IMR-90 (cell line): ENCODE data around the gene CDC42BPG. TPM values are rescaled to one million over a fixed set of nuclear protein-coding genes. Genes with fewer than 3 reads are reported as not detected.
A peak's percentile ranks its signal among the peaks of the same experiment; 100 is the strongest.

Source experiments
- ATAC-seq: fragments of 200-7000 bp; cut with Tn5 transposase; 2 replicates; pipeline ENCODE4 v1.9.1; 2020; ENCODE audit warnings: low read depth, mild to moderate bottlenecking, moderate library complexity
- BruUV-seq: library from RNA; stranded (reverse); fragments of 400-500 nt; replicated peaks from 2 replicates; lab custom pipeline; 2021; lab: Mats Ljungman, UMichigan
- CTCF ChIA-PET: fragments of 300-600 bp; formaldehyde crosslinking; extraction: SDS; loops from one replicate; lab custom pipeline; 2021; ENCODE audit warnings: antibody characterized with exemption; lab: Yijun Ruan, JAX
- POLR2A ChIA-PET: fragments of 300-600 bp; sonication (Branson Sonifier 250); formaldehyde crosslinking; loops from one replicate; lab custom pipeline; 2022; ENCODE audit warnings: antibody characterized with exemption; ENCODE audit not compliant: unreplicated experiment; lab: Charles Lee
- DNase-seq: peaks from one replicate; pipeline ENCODE4 v3.0.0; 2013
- H2AFZ ChIP-seq: replicated peaks from 2 replicates; pipeline ENCODE3; 2013; ENCODE audit warnings: low read length, mild to moderate bottlenecking; ENCODE audit not compliant: poor library complexity
- H2AK5ac ChIP-seq: 2 replicates; pipeline ENCODE4 v1.6.1; 2013; ENCODE audit warnings: low read depth, low read length, inconsistent platforms
- H2AK9ac ChIP-seq: replicated peaks from 2 replicates; pipeline ENCODE3; 2013; ENCODE audit warnings: mild to moderate bottlenecking, low read depth, low read length, moderate library complexity; ENCODE audit not compliant: poor library complexity
- H2BK120ac ChIP-seq: 2 replicates; pipeline ENCODE4 v1.6.1; 2013; ENCODE audit warnings: low read depth, low read length, inconsistent platforms
- H2BK15ac ChIP-seq: 3 replicates; pipeline ENCODE4 v1.6.1; 2013; ENCODE audit warnings: low read depth, low read length, inconsistent platforms
- H2BK20ac ChIP-seq: 2 replicates; pipeline ENCODE4 v1.6.1; 2013; ENCODE audit warnings: low read depth, mild to moderate bottlenecking, inconsistent platforms, low read length, moderate library complexity
- H2BK5ac ChIP-seq: 2 replicates; pipeline ENCODE4 v1.6.1; 2013; ENCODE audit warnings: mild to moderate bottlenecking, low read depth, low read length, inconsistent platforms; ENCODE audit not compliant: poor library complexity, severe bottlenecking
- H3K14ac ChIP-seq: replicated peaks from 2 replicates; pipeline ENCODE4 v1.6.1; 2013; ENCODE audit warnings: low read depth, low read length, inconsistent platforms
- H3K18ac ChIP-seq: 2 replicates; pipeline ENCODE4 v1.6.1; 2013; ENCODE audit warnings: low read depth, low read length, control low read depth
- H3K23ac ChIP-seq: 2 replicates; pipeline ENCODE4 v1.6.1; 2013; ENCODE audit warnings: low read depth, low read length, inconsistent platforms
- H3K27ac ChIP-seq: 2 replicates; pipeline ENCODE4 v1.5.1; 2013; ENCODE audit warnings: mild to moderate bottlenecking, control low read depth, low read length; ENCODE audit not compliant: insufficient read depth
- H3K27me3 ChIP-seq: 2 replicates; pipeline ENCODE4 v1.6.1; 2013; ENCODE audit warnings: low read length; ENCODE audit not compliant: control insufficient read depth, insufficient read depth
- H3K36me3 ChIP-seq: 2 replicates; pipeline ENCODE4 v1.6.1; 2013; ENCODE audit warnings: low read length, mixed read lengths; ENCODE audit not compliant: control insufficient read depth, insufficient read depth
- H3K4ac ChIP-seq: 2 replicates; pipeline ENCODE4 v1.6.1; 2013; ENCODE audit warnings: low read depth, low read length, inconsistent platforms
- H3K4me1 ChIP-seq: 2 replicates; pipeline ENCODE4 v1.6.1; 2013; ENCODE audit warnings: low read length, mixed read lengths; ENCODE audit not compliant: control insufficient read depth, insufficient read depth
- H3K4me2 ChIP-seq: 2 replicates; pipeline ENCODE4 v1.6.1; 2013; ENCODE audit warnings: low read depth, mild to moderate bottlenecking, control low read depth, low read length, moderate library complexity
- H3K4me3 ChIP-seq: 2 replicates; pipeline ENCODE4 v1.5.1; 2013; ENCODE audit warnings: low read depth, mild to moderate bottlenecking, control low read depth, low read length, moderate library complexity; ENCODE audit not compliant: insufficient read depth
- H3K56ac ChIP-seq: 2 replicates; pipeline ENCODE4 v1.6.1; 2013; ENCODE audit warnings: low read length, inconsistent platforms; ENCODE audit not compliant: insufficient read depth; ENCODE audit errors: extremely low read depth
- H3K79me1 ChIP-seq, 2 experiments: 2 replicates each; pipeline ENCODE4 v1.6.1; 2013; ENCODE audit warnings: low read length in 2 of 2, inconsistent platforms in 1 of 2, low read depth in 1 of 2
- H3K9ac ChIP-seq: 2 replicates; pipeline ENCODE4 v1.6.1; 2013; ENCODE audit warnings: low read depth, low read length, control low read depth
- H3K9me1 ChIP-seq: 2 replicates; pipeline ENCODE4 v1.6.1; 2013; ENCODE audit warnings: low read length, inconsistent platforms; ENCODE audit not compliant: insufficient read depth
- H3K9me3 ChIP-seq: 2 replicates; pipeline ENCODE4 v1.6.1; 2013; ENCODE audit warnings: low read length; ENCODE audit not compliant: control insufficient read depth, insufficient read depth
- H4K20me1 ChIP-seq: 2 replicates; pipeline ENCODE4 v1.6.1; 2013; ENCODE audit warnings: low read length, inconsistent platforms; ENCODE audit not compliant: insufficient read depth
- H4K5ac ChIP-seq: 2 replicates; pipeline ENCODE4 v1.6.1; 2013; ENCODE audit warnings: mild to moderate bottlenecking, low read depth, low read length, control low read depth
- H4K8ac ChIP-seq, 2 experiments: 2 replicates each; pipeline ENCODE4 v1.6.1; 2013; ENCODE audit warnings: low read depth in 2 of 2, low read length in 2 of 2, control low read depth in 1 of 2, inconsistent platforms in 1 of 2
- H4K91ac ChIP-seq: 2 replicates; pipeline ENCODE4 v1.6.1; 2013; ENCODE audit warnings: low read depth, low read length, inconsistent platforms; ENCODE audit not compliant: insufficient read depth
- BHLHE40 ChIP-seq: fragments of 150-350 bp; IDR thresholded peaks from 2 replicates; pipeline ENCODE4 v1.6.1; 2016; ENCODE audit warnings: mild to moderate bottlenecking, low read depth, low read length
- CEBPB ChIP-seq: IDR thresholded peaks from 2 replicates; pipeline ENCODE4 v1.6.1; 2012; ENCODE audit warnings: low read depth, low read length, improper control_type of control experiment
- ELK1 ChIP-seq: fragments of 150-350 bp; IDR thresholded peaks from 2 replicates; pipeline ENCODE4 v1.6.1; 2016; ENCODE audit warnings: low read depth, mild to moderate bottlenecking, low read length, moderate library complexity, borderline replicate concordance
- FOS ChIP-seq: fragments of 150-350 bp; IDR thresholded peaks from 2 replicates; pipeline ENCODE4 v1.6.1; 2016; ENCODE audit warnings: low read depth, low read length
- MAFK ChIP-seq: IDR thresholded peaks from 2 replicates; pipeline ENCODE4 v1.6.1; 2012; ENCODE audit warnings: low read depth, low read length, improper control_type of control experiment
- MXI1 ChIP-seq: IDR thresholded peaks from 2 replicates; pipeline ENCODE4 v1.6.1; 2012; ENCODE audit warnings: low read depth, mild to moderate bottlenecking, low read length, moderate library complexity, borderline replicate concordance
- NFE2L2 ChIP-seq: fragments of 150-350 bp; IDR thresholded peaks from 2 replicates; pipeline ENCODE4 v1.6.1; 2016; ENCODE audit warnings: low read depth, mild to moderate bottlenecking, low read length
- POLR2A ChIP-seq: IDR thresholded peaks from 2 replicates; pipeline ENCODE4 v1.6.1; 2012; ENCODE audit warnings: mild to moderate bottlenecking, low read depth, low read length
- RAD21 ChIP-seq: IDR thresholded peaks from 2 replicates; pipeline ENCODE4 v1.6.1; 2012; ENCODE audit warnings: low read length, improper control_type of control experiment
- RFX5 ChIP-seq: IDR thresholded peaks from 2 replicates; pipeline ENCODE4 v1.8.0; 2012; ENCODE audit warnings: low read depth, mild to moderate bottlenecking, low read length, moderate library complexity
- WGBS, 2 experiments: methylation state at CpG; one replicate each; pipeline versions ENCODE4 v1.1.5 to v1.1.7; 2013; ENCODE audit warnings: missing lambda C conversion rate in 2 of 2; ENCODE audit not compliant: insufficient read length in 1 of 2; ENCODE audit errors: extremely low coverage in 2 of 2; 5-methylcytosine and 5-hydroxymethylcytosine counted together
- dilution Hi-C: fragments of 300-500 bp; cut with HindIII; formaldehyde crosslinking; loops from one replicate; pipeline ENCODE4 v1.14.3; 2018; ENCODE audit warnings: low sequenced_read_pairs; ENCODE audit not compliant: unreplicated experiment
- in situ Hi-C: fragments of 300-500 bp; cut with MboI; formaldehyde crosslinking; loops from 3 replicates; pipeline ENCODE4 v1.14.3; 2019; ENCODE audit warnings: low sequenced_read_pairs, inconsistent platforms, mixed read lengths
- intact Hi-C: fragments of 100-400 bp; cut with micrococcal nuclease; formaldehyde crosslinking; loops from 2 replicates; pipeline ENCODE4 v1.10.0; 2022
- polyA plus RNA-seq, 3 experiments: library from polyadenylated mRNA; depleted of rRNA; stranded (reverse); fragments of >200 nt; gene quantifications; 2 replicates each; pipeline ENCODE4 v1.2.3, GENCODE V29; 2012; ENCODE audit warnings: low replicate concordance in 1 of 3
- total RNA-seq: library from RNA; depleted of rRNA; stranded (reverse); fragments of >200 nt; gene quantifications from 2 replicates; pipeline ENCODE4 v1.2.3, GENCODE V29; 2012
- TF ChIP-seq, protein P1 (sequence below): fragments of 150-350 bp; IDR thresholded peaks from 2 replicates; pipeline ENCODE4 v1.6.1; 2017; ENCODE audit warnings: mild to moderate bottlenecking, antibody characterized with exemption, low read length, low read depth
- TF ChIP-seq, protein P2 (sequence below): conservative IDR thresholded peaks from 2 replicates; pipeline ENCODE4 v1.5.1; 2012; ENCODE audit warnings: mild to moderate bottlenecking, low read depth, low read length, improper control_type of control experiment

CDC42BPG gene
- total and polyA plus RNA-seq, 2 of the 4 experiments (the other 2 are of a cell fraction) = under 0.01 to 0.12 TPM

- Histone ChIP-seq H3K27ac (peak overlapping the region; percentile 55; the same call in 1 of the 2 replicates), H3K14ac (peak overlapping the region; percentile 34), H4K20me1 (peaks cover 3% of the 10 kb centered on the region; the same call in 1 of the 2 replicates), H3K56ac (no peak overlapping the region), H3K4me2 (peak overlapping the region; percentile 50), H3K36me3 (no peaks in the 10 kb centered on the region), H2AFZ (no peak overlapping the region), H3K27me3 (no peaks in the 10 kb centered on the region), H3K18ac (peak overlapping the region; percentile 49; the same call in 1 of the 2 replicates), H3K9ac (no peak overlapping the region), H2BK20ac (peak overlapping the region; percentile 27; the same call in 1 of the 2 replicates), H2BK120ac (peak overlapping the region; percentile 5; the same call in 1 of the 2 replicates), H4K91ac (0 out of 2 replicates have a peak overlapping the region, but pooled peaks have one; percentile 4), H3K23ac (peak overlapping the region; percentile 61; the same call in 1 of the 2 replicates), H3K9me1 (peaks cover 12% of the 10 kb centered on the region), H3K79me1 (peaks cover 0 to 3% of the 10 kb centered on the region in 2 experiments; a peak in 1 of 4 replicates), H3K4me1 (peaks cover 10% of the 10 kb centered on the region), H2AK5ac (peak overlapping the region; percentile 41), H4K5ac (peak overlapping the region; percentile 48; the same call in 1 of the 2 replicates), H2BK5ac (peak overlapping the region; percentile 79), H2AK9ac (peak overlapping the region; percentile 6), H3K4ac (peak overlapping the region; percentile 42), H3K4me3 (no peak overlapping the region), H4K8ac (peak overlapping the region in 1 of 2 experiments; percentile 71; a peak in 2 of 4 replicates), H2BK15ac (peak overlapping the region; percentile 18; the same call in 2 of the 3 replicates), H3K9me3 (no peaks in the 10 kb centered on the region)
- ChIA-PET POLR2A (no interaction called here), CTCF (interaction anchor here (0.6 kb wide), 1 partner anchor 1263 kb away, joined by 4 read pairs; no protein-coding TSS in a partner anchor)
- DNase-seq (peak; percentile 94), ATAC-seq (peak; percentile 83)
- in situ Hi-C loops (no loop called here), dilution Hi-C loops (no loop called here), intact Hi-C loops (no loop called here)
- 75% methylated on average over 6 of the region's 15 CpGs; no CpG with 5 or more reads in 1 of the 2 experiments for WGBS, 2 experiments
- no TSS peak for BruUV-seq
- TF ChIP-seq BHLHE40 = peak; percentile 79; the same call in 1 of the 2 replicates
- no peak for TF ChIP-seq RAD21
- 0 out of 2 replicates have a peak, but pooled peaks have one; percentile 12 for TF ChIP-seq MAFK
- TF ChIP-seq, protein P1, sequence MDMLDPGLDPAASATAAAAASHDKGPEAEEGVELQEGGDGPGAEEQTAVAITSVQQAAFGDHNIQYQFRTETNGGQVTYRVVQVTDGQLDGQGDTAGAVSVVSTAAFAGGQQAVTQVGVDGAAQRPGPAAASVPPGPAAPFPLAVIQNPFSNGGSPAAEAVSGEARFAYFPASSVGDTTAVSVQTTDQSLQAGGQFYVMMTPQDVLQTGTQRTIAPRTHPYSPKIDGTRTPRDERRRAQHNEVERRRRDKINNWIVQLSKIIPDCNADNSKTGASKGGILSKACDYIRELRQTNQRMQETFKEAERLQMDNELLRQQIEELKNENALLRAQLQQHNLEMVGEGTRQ = peak; percentile 29; the same call in 1 of the 2 replicates
- TF ChIP-seq MXI1 = peak; percentile 67; the same call in 1 of the 2 replicates
- no peak for TF ChIP-seq ELK1
- TF ChIP-seq, protein P2, sequence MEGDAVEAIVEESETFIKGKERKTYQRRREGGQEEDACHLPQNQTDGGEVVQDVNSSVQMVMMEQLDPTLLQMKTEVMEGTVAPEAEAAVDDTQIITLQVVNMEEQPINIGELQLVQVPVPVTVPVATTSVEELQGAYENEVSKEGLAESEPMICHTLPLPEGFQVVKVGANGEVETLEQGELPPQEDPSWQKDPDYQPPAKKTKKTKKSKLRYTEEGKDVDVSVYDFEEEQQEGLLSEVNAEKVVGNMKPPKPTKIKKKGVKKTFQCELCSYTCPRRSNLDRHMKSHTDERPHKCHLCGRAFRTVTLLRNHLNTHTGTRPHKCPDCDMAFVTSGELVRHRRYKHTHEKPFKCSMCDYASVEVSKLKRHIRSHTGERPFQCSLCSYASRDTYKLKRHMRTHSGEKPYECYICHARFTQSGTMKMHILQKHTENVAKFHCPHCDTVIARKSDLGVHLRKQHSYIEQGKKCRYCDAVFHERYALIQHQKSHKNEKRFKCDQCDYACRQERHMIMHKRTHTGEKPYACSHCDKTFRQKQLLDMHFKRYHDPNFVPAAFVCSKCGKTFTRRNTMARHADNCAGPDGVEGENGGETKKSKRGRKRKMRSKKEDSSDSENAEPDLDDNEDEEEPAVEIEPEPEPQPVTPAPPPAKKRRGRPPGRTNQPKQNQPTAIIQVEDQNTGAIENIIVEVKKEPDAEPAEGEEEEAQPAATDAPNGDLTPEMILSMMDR = no peak
- TF ChIP-seq RFX5 = no peak
- no peak for TF ChIP-seq POLR2A
- TF ChIP-seq NFE2L2 = peak; percentile 38; the same call in 1 of the 2 replicates
- peak; percentile 78 for TF ChIP-seq FOS
- TF ChIP-seq CEBPB = peak; percentile 98
These were observed 41.2 kb upstream of the CDC42BPG start for GRCh38 chr11:64885367-64886286.
